22Rv1 (cell line): Measurements from ENCODE around the gene ZMYND10.

Experiments used
- ZFX ChIP-seq: fragments of 450-650 bp; IDR thresholded peaks from 2 replicates; pipeline ENCODE4 v1.6.1; 2017; ENCODE audit warnings: antibody characterized with exemption, borderline replicate concordance
- TF ChIP-seq, protein P1 (sequence below): fragments of 450-650 bp; IDR thresholded peaks from 2 replicates; pipeline ENCODE4 v1.5.1; 2017; ENCODE audit warnings: mild to moderate bottlenecking

DNA sequence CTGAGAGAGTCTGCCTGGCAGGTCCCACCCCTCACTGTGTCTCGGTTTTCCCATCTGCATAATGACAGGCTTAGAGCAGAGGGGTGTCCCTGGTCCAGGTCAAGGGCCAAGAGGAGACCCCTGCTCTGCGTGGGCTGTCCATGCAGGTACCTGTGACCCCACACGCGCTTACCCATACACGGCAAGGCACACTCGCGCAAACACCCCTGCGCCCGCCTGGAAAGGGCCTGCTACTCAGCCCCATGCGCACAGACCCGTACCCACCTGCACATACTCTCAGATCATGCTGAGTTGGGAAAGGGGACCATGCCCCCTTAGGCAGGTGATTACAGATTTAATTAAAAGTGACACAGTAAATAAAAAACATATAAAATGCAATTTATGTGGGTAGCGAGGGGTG lies 37.2 kb upstream of the ZMYND10 start:
- TF ChIP-seq, protein P1, sequence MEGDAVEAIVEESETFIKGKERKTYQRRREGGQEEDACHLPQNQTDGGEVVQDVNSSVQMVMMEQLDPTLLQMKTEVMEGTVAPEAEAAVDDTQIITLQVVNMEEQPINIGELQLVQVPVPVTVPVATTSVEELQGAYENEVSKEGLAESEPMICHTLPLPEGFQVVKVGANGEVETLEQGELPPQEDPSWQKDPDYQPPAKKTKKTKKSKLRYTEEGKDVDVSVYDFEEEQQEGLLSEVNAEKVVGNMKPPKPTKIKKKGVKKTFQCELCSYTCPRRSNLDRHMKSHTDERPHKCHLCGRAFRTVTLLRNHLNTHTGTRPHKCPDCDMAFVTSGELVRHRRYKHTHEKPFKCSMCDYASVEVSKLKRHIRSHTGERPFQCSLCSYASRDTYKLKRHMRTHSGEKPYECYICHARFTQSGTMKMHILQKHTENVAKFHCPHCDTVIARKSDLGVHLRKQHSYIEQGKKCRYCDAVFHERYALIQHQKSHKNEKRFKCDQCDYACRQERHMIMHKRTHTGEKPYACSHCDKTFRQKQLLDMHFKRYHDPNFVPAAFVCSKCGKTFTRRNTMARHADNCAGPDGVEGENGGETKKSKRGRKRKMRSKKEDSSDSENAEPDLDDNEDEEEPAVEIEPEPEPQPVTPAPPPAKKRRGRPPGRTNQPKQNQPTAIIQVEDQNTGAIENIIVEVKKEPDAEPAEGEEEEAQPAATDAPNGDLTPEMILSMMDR = no peak
- no peak for TF ChIP-seq ZFX
